Karpas-422 (cell line): ENCODE measurements around the gene IQGAP2. TPM values are rescaled to one million over a fixed set of nuclear protein-coding genes. Genes with fewer than 3 reads are reported as not detected.
A peak's percentile ranks its signal among the peaks of the same experiment; 100 is the strongest.

ENCODE experiments used
- DNase-seq: peaks from one replicate; pipeline ENCODE4 v3.0.0-alpha.2; 2015
- H2AFZ ChIP-seq: fragments of 200-600 bp; sonication (generic); 2 replicates; pipeline ENCODE4 v1.6.1; 2014; ENCODE audit warnings: antibody characterized with exemption, low read length, mixed read lengths
- H3K27ac ChIP-seq: fragments of 200-600 bp; sonication (generic); 2 replicates; pipeline ENCODE4 v1.5.1; 2014; ENCODE audit warnings: mild to moderate bottlenecking, low read length, moderate library complexity
- H3K27me3 ChIP-seq: fragments of 200-600 bp; sonication (generic); 2 replicates; pipeline ENCODE4 v1.6.1; 2014; ENCODE audit warnings: low read length, mixed read lengths
- H3K36me3 ChIP-seq: fragments of 200-600 bp; sonication (generic); 2 replicates; pipeline ENCODE4 v1.6.1; 2014; ENCODE audit warnings: low read length, mixed read lengths; ENCODE audit not compliant: insufficient read depth
- H3K4me1 ChIP-seq: fragments of 200-600 bp; sonication (generic); 2 replicates; pipeline ENCODE4 v1.6.1; 2014; ENCODE audit warnings: mild to moderate bottlenecking, low read length, mixed read lengths
- H3K4me2 ChIP-seq: fragments of 200-600 bp; sonication (generic); 2 replicates; pipeline ENCODE4 v1.6.1; 2014; ENCODE audit warnings: low read length, low read depth, mild to moderate bottlenecking; ENCODE audit not compliant: poor library complexity, severe bottlenecking
- H3K4me3 ChIP-seq: fragments of 200-600 bp; sonication (generic); 2 replicates; pipeline ENCODE4 v1.5.1; 2014; ENCODE audit warnings: mild to moderate bottlenecking, antibody characterized with exemption, low read length, mixed read lengths
- H3K79me2 ChIP-seq: fragments of 200-600 bp; sonication (generic); 2 replicates; pipeline ENCODE4 v1.6.1; 2014; ENCODE audit warnings: mild to moderate bottlenecking, low read length, mixed read lengths
- H3K9ac ChIP-seq: fragments of 200-600 bp; sonication (generic); 2 replicates; pipeline ENCODE4 v1.6.0; 2014; ENCODE audit warnings: low read length
- H3K9me2 ChIP-seq: fragments of 200-600 bp; sonication (generic), shearing (Covaris generic); replicated peaks from 2 replicates; pipeline ENCODE4 v1.6.0; 2014; ENCODE audit warnings: mild to moderate bottlenecking, low read length, moderate library complexity; ENCODE audit not compliant: insufficient read depth
- H3K9me3 ChIP-seq: fragments of 300-700, 200-600 bp; sonication (generic); 2 replicates; pipeline ENCODE4 v1.6.1; 2014; ENCODE audit warnings: low read length, mixed read lengths
- H4K20me1 ChIP-seq: fragments of 200-600 bp; sonication (generic); 2 replicates; pipeline ENCODE4 v1.6.1; 2014; ENCODE audit warnings: mild to moderate bottlenecking, antibody characterized with exemption, low read length, low read depth; ENCODE audit not compliant: insufficient read depth
- total RNA-seq: library from RNA; depleted of rRNA; stranded (reverse); fragments of >200 nt; shearing (Covaris generic); gene quantifications from 2 replicates; pipeline ENCODE4 v1.2.3, GENCODE V29; 2014; ENCODE audit warnings: low replicate concordance; rRNA removed

Gene IQGAP2
- total RNA-seq, result not detected in 2 replicates

- Histone ChIP-seq H3K79me2 (no peaks in the 10 kb centered on the region), H3K27me3 (no peaks in the 10 kb centered on the region), H3K36me3 (no peaks in the 10 kb centered on the region), H3K9me3 (no peaks in the 10 kb centered on the region), H3K4me2 (peak within 1 kb of the TSS; percentile 42), H3K27ac (no peak within 1 kb of the TSS), H3K4me3 (peak within 1 kb of the TSS; percentile 44; the same call in 1 of the 2 replicates), H3K9ac (no peak within 1 kb of the TSS), H4K20me1 (no peaks in the 10 kb centered on the region), H3K4me1 (peaks cover 17% of the 10 kb centered on the region), H2AFZ (no peak within 1 kb of the TSS), H3K9me2 (no peaks in the 10 kb centered on the region)
- no peak for DNase-seq
These were observed at the start of gene IQGAP2 for GRCh38 chr5:76402886-76403765. Gene IQGAP2 (plus strand): TSS chr5:76403285. CDS start chr5:76403546, 261 bp downstream.

- H3K79me2 ChIP-seq, result no peaks in the 10 kb centered on the region
- peaks cover 8% of the 10 kb centered on the region for H3K4me1 ChIP-seq
- no peaks in the 10 kb centered on the region for H4K20me1 ChIP-seq
- no peak overlapping the region for H3K4me2 ChIP-seq
- no peak overlapping the region for H3K9ac ChIP-seq
- H3K9me2 ChIP-seq, result no peaks in the 10 kb centered on the region
- no peak overlapping the region for H3K4me3 ChIP-seq
- no peak for DNase-seq
- H3K9me3 ChIP-seq, result no peaks in the 10 kb centered on the region
- no peaks in the 10 kb centered on the region for H3K27me3 ChIP-seq
- H3K27ac ChIP-seq, result no peak overlapping the region
- no peak overlapping the region for H2AFZ ChIP-seq
- H3K36me3 ChIP-seq, result no peaks in the 10 kb centered on the region
These were observed 46.2 kb upstream of the IQGAP2 start for GRCh38 chr5:76356887-76357286.

GRCh38 chr5:76363352-76364225 lies 39.5 kb upstream of the IQGAP2 start:
- H3K9ac ChIP-seq, result no peak overlapping the region
- peak overlapping the region; percentile 17 for H3K4me2 ChIP-seq
- H3K4me3 ChIP-seq, result no peak overlapping the region
- no peaks in the 10 kb centered on the region for H3K9me3 ChIP-seq
- peak; percentile 54 for DNase-seq
- no peaks in the 10 kb centered on the region for H3K79me2 ChIP-seq
- peaks cover 17% of the 10 kb centered on the region for H3K4me1 ChIP-seq
- no peak overlapping the region for H2AFZ ChIP-seq
- H3K27me3 ChIP-seq, result no peaks in the 10 kb centered on the region
- no peaks in the 10 kb centered on the region for H3K36me3 ChIP-seq
- H3K9me2 ChIP-seq, result no peaks in the 10 kb centered on the region
- H3K27ac ChIP-seq, result no peak overlapping the region
- no peaks in the 10 kb centered on the region for H4K20me1 ChIP-seq

- no peaks in the 10 kb centered on the region for H4K20me1 ChIP-seq
- H3K9me3 ChIP-seq, result no peaks in the 10 kb centered on the region
- H3K36me3 ChIP-seq, result no peaks in the 10 kb centered on the region
- no peak overlapping the region for H3K4me2 ChIP-seq
- H3K4me1 ChIP-seq, result peaks cover 17% of the 10 kb centered on the region
- H3K9ac ChIP-seq, result no peak overlapping the region
- no peak overlapping the region for H3K27ac ChIP-seq
- no peak overlapping the region for H2AFZ ChIP-seq
- H3K79me2 ChIP-seq, result no peaks in the 10 kb centered on the region
- DNase-seq, result no peak
- no peak overlapping the region for H3K4me3 ChIP-seq
- H3K9me2 ChIP-seq, result no peaks in the 10 kb centered on the region
- no peaks in the 10 kb centered on the region for H3K27me3 ChIP-seq
These were observed 38.9 kb upstream of the IQGAP2 start for GRCh38 chr5:76364226-76364589.

- no peaks in the 10 kb centered on the region for H4K20me1 ChIP-seq
- no peak for DNase-seq
- H3K79me2 ChIP-seq, result no peaks in the 10 kb centered on the region
- H3K27ac ChIP-seq, result no peak overlapping the region
- H3K9me3 ChIP-seq, result no peaks in the 10 kb centered on the region
- H3K9me2 ChIP-seq, result no peaks in the 10 kb centered on the region
- no peak overlapping the region for H2AFZ ChIP-seq
- no peaks in the 10 kb centered on the region for H3K36me3 ChIP-seq
- H3K4me3 ChIP-seq, result no peak overlapping the region
- H3K4me1 ChIP-seq, result peaks cover 17% of the 10 kb centered on the region
- H3K4me2 ChIP-seq, result peak overlapping the region; percentile 15
- no peaks in the 10 kb centered on the region for H3K27me3 ChIP-seq
- H3K9ac ChIP-seq, result no peak overlapping the region
These were observed 37.5 kb upstream of the IQGAP2 start for GRCh38 chr5:76365561-76365960.

- Histone ChIP-seq H3K9me3 (no peaks in the 10 kb centered on the region), H3K36me3 (no peaks in the 10 kb centered on the region), H4K20me1 (no peaks in the 10 kb centered on the region), H3K4me1 (peaks cover 17% of the 10 kb centered on the region), H3K4me2 (no peak overlapping the region), H3K79me2 (no peaks in the 10 kb centered on the region), H2AFZ (no peak overlapping the region), H3K9ac (no peak overlapping the region), H3K27me3 (no peaks in the 10 kb centered on the region), H3K4me3 (no peak overlapping the region), H3K27ac (no peak overlapping the region), H3K9me2 (no peaks in the 10 kb centered on the region)
- no peak for DNase-seq
These were observed 36.5 kb upstream of the IQGAP2 start for GRCh38 chr5:76366596-76366995.

- Histone ChIP-seq H3K4me2 (no peak overlapping the region), H3K36me3 (no peaks in the 10 kb centered on the region), H3K4me1 (peaks cover 17% of the 10 kb centered on the region), H3K79me2 (no peaks in the 10 kb centered on the region), H3K9me3 (no peaks in the 10 kb centered on the region), H4K20me1 (no peaks in the 10 kb centered on the region), H3K9me2 (no peaks in the 10 kb centered on the region), H3K27ac (no peak overlapping the region), H3K9ac (no peak overlapping the region), H3K4me3 (no peak overlapping the region), H2AFZ (no peak overlapping the region), H3K27me3 (no peaks in the 10 kb centered on the region)
- DNase-seq, result no peak
These were observed 35.3 kb upstream of the IQGAP2 start for GRCh38 chr5:76367623-76368371.
